Measurements from ENCODE around the gene RAB1A. TPM values are rescaled to one million over a fixed set of nuclear protein-coding genes. Genes with fewer than 3 reads are reported as not detected.
A peak's percentile ranks its signal among the peaks of the same experiment; 100 is the strongest.

RAB1A gene
- total and polyA plus RNA-seq, 2 donors (not counting 1 experiment from before 2014, with no cell fraction given) = 26.6 to 42.2 TPM

DNA sequence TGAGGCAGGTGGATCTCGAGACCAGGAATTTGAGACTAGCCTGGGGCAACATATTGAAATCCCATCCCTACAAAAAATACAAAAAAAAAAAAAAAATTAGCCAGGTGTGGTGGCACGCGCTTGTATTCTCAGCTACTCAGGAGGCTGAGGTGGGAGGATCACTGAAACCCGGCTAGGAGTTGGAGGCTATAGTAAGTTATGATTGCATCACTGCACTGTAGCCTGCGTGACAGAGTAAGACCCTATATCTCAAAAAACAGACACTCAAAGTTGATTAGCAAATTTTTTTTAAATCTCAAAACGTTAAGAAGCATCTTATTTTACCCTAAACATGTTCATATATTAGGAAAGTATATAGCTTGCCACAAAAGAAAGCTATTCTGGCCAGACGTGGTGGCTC is 7.6 kb downstream of the RAB1A start:
- no peak overlapping the region for H3K9ac ChIP-seq (ENCODE audit: low read length)
- H2AFZ ChIP-seq (ENCODE audit: insufficient read depth, low read depth, low read length, poor library complexity, severe bottlenecking) = no peak overlapping the region
- CTCF ChIA-PET = interaction anchor here (0.6 to 1.3 kb wide), 3 partner anchors 8 to 69 kb away, joined by 3 to 4 read pairs (median 3); no protein-coding TSS in a partner anchor
- TF ChIP-seq EZH2 (IDR thresholded peaks at IDR 0.05; ENCODE audit: borderline replicate concordance, insufficient read depth, low read depth, low read length, poor library complexity, severe bottlenecking) = no peak
- TF ChIP-seq, protein P1, sequence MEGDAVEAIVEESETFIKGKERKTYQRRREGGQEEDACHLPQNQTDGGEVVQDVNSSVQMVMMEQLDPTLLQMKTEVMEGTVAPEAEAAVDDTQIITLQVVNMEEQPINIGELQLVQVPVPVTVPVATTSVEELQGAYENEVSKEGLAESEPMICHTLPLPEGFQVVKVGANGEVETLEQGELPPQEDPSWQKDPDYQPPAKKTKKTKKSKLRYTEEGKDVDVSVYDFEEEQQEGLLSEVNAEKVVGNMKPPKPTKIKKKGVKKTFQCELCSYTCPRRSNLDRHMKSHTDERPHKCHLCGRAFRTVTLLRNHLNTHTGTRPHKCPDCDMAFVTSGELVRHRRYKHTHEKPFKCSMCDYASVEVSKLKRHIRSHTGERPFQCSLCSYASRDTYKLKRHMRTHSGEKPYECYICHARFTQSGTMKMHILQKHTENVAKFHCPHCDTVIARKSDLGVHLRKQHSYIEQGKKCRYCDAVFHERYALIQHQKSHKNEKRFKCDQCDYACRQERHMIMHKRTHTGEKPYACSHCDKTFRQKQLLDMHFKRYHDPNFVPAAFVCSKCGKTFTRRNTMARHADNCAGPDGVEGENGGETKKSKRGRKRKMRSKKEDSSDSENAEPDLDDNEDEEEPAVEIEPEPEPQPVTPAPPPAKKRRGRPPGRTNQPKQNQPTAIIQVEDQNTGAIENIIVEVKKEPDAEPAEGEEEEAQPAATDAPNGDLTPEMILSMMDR (IDR thresholded peaks at IDR 0.05) = no peak
- Mint-ChIP-seq H3K27me3 (no peaks in the 10 kb centered on the region), H3K27ac (no peak overlapping the region), H3K4me1 (peaks cover 55% of the 10 kb centered on the region), H3K9me3 (ENCODE audit: insufficient read depth) (no peaks in the 10 kb centered on the region), H3K4me3 (no peak overlapping the region)
- POLR2A ChIA-PET = interaction anchor here (1.0 kb wide), 1 partner anchor 11 kb away, joined by 5 read pairs; no protein-coding TSS in a partner anchor
- WGBS (ENCODE audit: insufficient coverage) = 80% methylated on average over 1 of the region's 7 CpGs
- no peak overlapping the region for H3K4me3 ChIP-seq (ENCODE audit: control extremely low read depth in 1 of 5, extremely low read depth in 1 of 5, insufficient read depth in 1 of 5, low read depth in 2 of 5, low read length in 4 of 5)
- peaks cover 100% of the 10 kb centered on the region for H3K79me2 ChIP-seq (ENCODE audit: control insufficient read depth, insufficient read depth, low read length)
- intact Hi-C loops (cut with micrococcal nuclease) = no loop called here
- H3K27me3 ChIP-seq (replicated peaks in 1 of 4; ENCODE audit: control extremely low read depth in 1 of 4, control insufficient read depth in 3 of 4, insufficient read depth in 4 of 4, low read length in 3 of 4) = no peaks in the 10 kb centered on the region
- H3K36me3 ChIP-seq (replicated peaks in 1 of 2; ENCODE audit: control extremely low read depth in 1 of 2, control insufficient read depth in 1 of 2, extremely low read depth in 1 of 2, insufficient read depth in 2 of 2, low read length in 1 of 2) = peaks cover 0 to 2% of the 10 kb centered on the region in 2 experiments
- no peak for DNase-seq
- no peaks in the 10 kb centered on the region for H3K9me3 ChIP-seq (ENCODE audit: control extremely low read depth in 1 of 3, control insufficient read depth in 2 of 3, insufficient read depth in 1 of 3, low read length in 2 of 3)
- ATAC-seq (ENCODE audit: low read depth) = no peak
- H3K27ac ChIP-seq (ENCODE audit: low read length in 2 of 2) = no peak overlapping the region
- peaks cover 20 to 30% of the 10 kb centered on the region in 2 donors for H3K4me1 ChIP-seq (ENCODE audit: control insufficient read depth in 2 of 2, insufficient read depth in 2 of 2, low read length in 2 of 2)
- no peak overlapping the region for H3K4me2 ChIP-seq (replicated peaks; ENCODE audit: low read depth, low read length, poor library complexity, severe bottlenecking)
- peaks cover 94% of the 10 kb centered on the region for H4K20me1 ChIP-seq (ENCODE audit: control insufficient read depth, insufficient read depth, low read length, poor library complexity, severe bottlenecking)

DNA sequence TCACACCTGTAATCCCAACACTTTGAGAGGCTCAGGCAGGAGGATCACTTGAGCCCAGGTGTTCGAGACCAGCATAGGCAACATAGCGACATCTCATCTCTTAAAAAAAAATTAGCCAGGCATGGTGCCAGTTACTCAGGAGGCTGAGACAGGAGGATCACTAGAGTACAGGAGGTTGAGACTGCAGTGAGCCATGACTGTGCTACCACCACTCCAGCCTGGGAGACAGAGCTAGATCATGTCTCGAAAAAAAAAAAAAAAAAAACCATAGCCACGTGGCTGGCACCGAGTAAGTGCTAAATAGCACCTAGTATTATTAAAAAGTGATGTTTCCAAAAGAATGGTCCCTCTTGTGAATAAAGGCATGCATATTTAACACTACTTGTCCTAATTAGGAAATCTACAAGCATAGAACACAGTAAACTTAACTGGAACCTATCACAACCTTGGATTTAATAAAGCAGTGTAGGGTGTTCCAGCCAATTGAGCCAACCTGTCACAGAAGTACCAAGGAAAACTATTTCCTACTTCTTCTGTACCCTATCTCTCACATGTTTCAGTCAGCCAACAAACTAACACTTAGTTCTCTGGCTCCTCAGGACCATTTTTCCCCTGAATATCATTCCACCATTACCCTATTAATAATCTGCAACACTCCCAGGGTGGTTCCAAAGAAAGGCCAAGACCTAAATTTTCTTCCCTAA is 8.8 kb downstream of the RAB1A start:
- H3K36me3 ChIP-seq (replicated peaks in 1 of 2; ENCODE audit: control extremely low read depth in 1 of 2, control insufficient read depth in 1 of 2, extremely low read depth in 1 of 2, insufficient read depth in 2 of 2, low read length in 1 of 2) = peaks cover 0 to 2% of the 10 kb centered on the region in 2 experiments
- intact Hi-C loops (cut with micrococcal nuclease) = no loop called here
- H3K4me3 Mint-ChIP-seq = no peak overlapping the region
- CTCF ChIA-PET = no interaction called here
- WGBS (ENCODE audit: insufficient coverage) = no CpG with 5 or more reads among the region's 5 CpGs
- peak overlapping the region; percentile 38 for H3K27ac Mint-ChIP-seq
- TF ChIP-seq, protein P1 (IDR thresholded peaks at IDR 0.05) = no peak
- TF ChIP-seq EZH2 (IDR thresholded peaks at IDR 0.05; ENCODE audit: borderline replicate concordance, insufficient read depth, low read depth, low read length, poor library complexity, severe bottlenecking) = no peak
- no peak for ATAC-seq (ENCODE audit: low read depth)
- H3K4me3 ChIP-seq (ENCODE audit: control extremely low read depth in 1 of 5, extremely low read depth in 1 of 5, insufficient read depth in 1 of 5, low read depth in 2 of 5, low read length in 4 of 5) = no peak overlapping the region
- no peaks in the 10 kb centered on the region for H3K27me3 ChIP-seq (replicated peaks in 1 of 4; ENCODE audit: control extremely low read depth in 1 of 4, control insufficient read depth in 3 of 4, insufficient read depth in 4 of 4, low read length in 3 of 4)
- no peak overlapping the region for H2AFZ ChIP-seq (ENCODE audit: insufficient read depth, low read depth, low read length, poor library complexity, severe bottlenecking)
- peaks cover 53% of the 10 kb centered on the region for H3K4me1 Mint-ChIP-seq
- peaks cover 95% of the 10 kb centered on the region for H4K20me1 ChIP-seq (ENCODE audit: control insufficient read depth, insufficient read depth, low read length, poor library complexity, severe bottlenecking)
- H3K4me1 ChIP-seq (ENCODE audit: control insufficient read depth in 2 of 2, insufficient read depth in 2 of 2, low read length in 2 of 2) = peaks cover 14 to 30% of the 10 kb centered on the region in 2 donors
- no peak overlapping the region for H3K9ac ChIP-seq (ENCODE audit: low read length)
- no peaks in the 10 kb centered on the region for H3K9me3 Mint-ChIP-seq (ENCODE audit: insufficient read depth)
- H3K27me3 Mint-ChIP-seq = no peaks in the 10 kb centered on the region
- H3K27ac ChIP-seq (ENCODE audit: low read length in 2 of 2) = peak overlapping the region in 1 of 2 donors; percentile 30
- POLR2A ChIA-PET = interaction anchor here (0.6 kb wide), 3 partner anchors 59 to 83 kb away, joined by 3 to 6 read pairs (median 4); no protein-coding TSS in a partner anchor
- H3K4me2 ChIP-seq (replicated peaks; ENCODE audit: low read depth, low read length, poor library complexity, severe bottlenecking) = no peak overlapping the region
- peaks cover 100% of the 10 kb centered on the region for H3K79me2 ChIP-seq (ENCODE audit: control insufficient read depth, insufficient read depth, low read length)
- no peaks in the 10 kb centered on the region for H3K9me3 ChIP-seq (ENCODE audit: control extremely low read depth in 1 of 3, control insufficient read depth in 2 of 3, insufficient read depth in 1 of 3, low read length in 2 of 3)
- DNase-seq = no peak
